H54 (cell line): Measurements from ENCODE around the gene CCDC57.

Experiments
- DNase-seq: peaks from one replicate; pipeline ENCODE4 v3.0.0; 2011; ENCODE audit warnings: low spot score, mixed read lengths; ENCODE audit not compliant: insufficient read length
- FAIRE-seq: peaks from 3 replicates; lab custom pipeline; 2011; peaks lifted over from hg19 to GRCh38; lab: Jason Lieb, UNC
- POLR2A ChIP-seq: IDR thresholded peaks from 2 replicates; pipeline ENCODE4 v1.6.1; 2011; ENCODE audit warnings: low read depth, mild to moderate bottlenecking, low read length

Gene CCDC57

DNA sequence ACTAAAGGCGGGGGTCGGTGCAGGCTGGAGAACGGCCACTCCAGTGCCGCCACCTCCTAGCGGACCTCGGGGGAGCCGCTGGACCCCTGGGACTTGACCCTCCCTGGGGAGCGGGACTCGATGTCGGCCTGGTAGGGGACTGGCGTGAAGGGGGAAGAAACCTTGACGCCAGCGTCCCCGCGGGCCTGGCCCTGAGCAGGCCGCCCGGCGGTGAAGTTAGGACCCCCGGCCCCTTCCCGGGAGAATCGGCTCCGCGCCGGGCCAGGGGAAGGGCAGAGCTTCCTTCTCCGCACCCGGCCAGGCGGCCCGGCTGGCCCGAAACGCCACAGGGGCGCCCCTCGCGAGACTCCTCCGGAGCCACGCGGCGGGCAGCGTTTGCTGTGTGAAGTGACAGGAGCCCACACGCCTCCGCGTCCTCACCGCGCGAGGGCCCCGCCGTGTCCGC is 147.4 kb downstream of the CCDC57 start:
- DNase-seq = peak; percentile 65
- no peak for TF ChIP-seq POLR2A

DNA sequence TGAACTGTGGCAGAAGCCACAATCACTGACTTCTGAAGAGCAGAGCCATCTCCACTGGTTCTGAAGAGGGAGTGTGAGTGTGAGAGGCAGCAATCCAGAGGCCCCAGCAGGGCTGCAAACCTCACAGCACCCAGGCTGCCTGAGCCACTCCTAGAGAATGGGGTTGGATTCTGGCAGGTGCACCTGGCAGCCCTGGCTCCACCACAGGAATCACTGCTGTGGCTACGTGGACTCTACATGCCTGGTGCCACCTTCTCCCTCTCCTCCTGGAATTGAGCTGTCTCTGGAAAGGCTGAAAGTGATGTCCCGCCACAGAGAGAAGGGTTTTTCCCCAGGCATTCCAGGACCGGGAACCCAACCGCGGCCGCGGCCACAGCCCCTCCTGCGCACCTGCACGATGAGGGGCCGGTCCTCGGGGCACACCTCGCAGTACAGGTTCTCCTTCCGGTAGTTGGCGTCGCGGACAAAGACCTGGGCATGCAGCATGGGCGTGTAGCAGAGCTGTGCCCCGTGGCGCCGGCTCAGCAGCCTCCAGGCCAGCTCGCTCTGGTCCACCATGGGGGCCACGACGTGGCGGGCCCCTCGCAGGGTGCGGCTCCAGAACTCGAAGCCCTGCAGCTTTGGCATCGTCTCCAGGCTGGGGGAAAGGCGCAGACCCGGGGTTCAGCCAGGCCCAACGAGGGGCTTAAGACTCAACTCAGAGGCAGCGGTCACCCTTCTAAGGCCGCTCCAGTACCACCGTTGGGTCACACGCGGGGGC is 148.0 kb downstream of the CCDC57 start:
- no peak for FAIRE-seq
- no peak for TF ChIP-seq POLR2A

More for the DNA sequence above, 147.4 kb downstream of the CCDC57 start:
- no peak for FAIRE-seq

DNA sequence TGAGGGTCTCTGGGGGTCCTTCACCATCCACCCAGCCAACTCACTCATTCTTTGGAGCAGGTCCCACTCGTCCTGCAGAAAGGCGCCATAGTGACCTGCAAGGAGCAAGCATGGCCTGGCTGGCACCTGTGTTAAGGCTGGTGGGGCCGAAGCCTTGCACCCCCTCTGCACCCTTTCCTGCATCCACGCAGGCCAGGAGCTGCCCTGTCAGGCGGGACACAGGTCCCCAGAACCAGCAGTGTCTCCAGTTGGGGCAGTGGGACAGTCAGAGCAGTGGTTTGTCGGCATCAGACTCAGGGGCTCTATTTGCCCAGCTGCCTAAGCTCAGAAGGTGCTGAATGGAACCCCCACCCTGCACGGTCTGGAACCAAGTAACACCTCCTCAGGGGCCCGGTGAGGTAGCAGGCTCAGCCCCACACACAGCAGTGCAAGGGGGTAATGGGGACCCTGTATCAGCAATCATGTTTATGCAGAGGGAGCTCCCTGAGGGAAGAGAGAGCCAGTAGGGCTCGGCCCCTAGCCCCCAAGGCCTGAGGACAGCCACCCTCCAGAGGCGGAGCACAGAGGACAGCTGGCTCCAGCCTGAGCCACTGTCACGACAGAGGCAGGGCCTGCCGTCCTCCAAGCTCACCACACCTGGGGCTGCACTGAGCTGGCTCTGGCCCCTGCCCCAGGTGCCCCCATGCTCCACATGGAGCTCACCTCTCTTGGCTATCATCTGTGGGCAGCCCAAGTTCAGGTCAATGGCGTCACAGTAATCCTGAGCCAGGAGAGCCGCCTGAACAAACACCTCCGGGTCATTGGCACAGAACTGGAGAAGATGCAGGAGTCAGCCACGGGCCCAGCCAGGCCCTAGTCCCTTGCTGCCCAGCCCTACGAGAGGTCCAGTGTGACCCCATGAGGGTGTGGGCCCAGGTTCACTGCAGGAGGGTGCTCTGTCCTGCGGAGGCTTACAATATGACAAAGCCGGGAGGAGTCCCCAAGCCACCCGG is 148.9 kb downstream of the CCDC57 start:
- no peak for DNase-seq
- TF ChIP-seq POLR2A = no peak
- no peak for FAIRE-seq

More for the DNA sequence above, 148.0 kb downstream of the CCDC57 start:
- no peak for DNase-seq

DNA sequence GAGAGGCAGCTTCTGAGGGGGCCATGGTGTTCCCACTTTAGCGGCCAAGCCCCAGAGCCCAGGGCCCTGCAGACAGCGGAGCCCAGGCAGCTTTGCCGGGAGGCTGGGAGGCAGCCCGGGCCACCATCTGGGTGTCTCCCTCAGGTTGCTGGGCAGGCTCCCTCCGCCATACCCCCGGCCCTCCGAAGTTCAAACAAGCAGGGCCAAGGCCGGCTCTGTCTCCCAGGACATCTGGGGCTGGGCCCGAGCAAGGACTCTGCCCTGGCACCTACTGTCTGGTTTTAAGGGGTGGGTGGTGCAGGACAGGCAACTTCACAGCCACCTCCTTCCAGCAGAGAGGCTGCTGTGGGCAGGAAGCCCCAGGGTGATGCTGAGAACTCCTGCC is 149.7 kb downstream of the CCDC57 start:
- DNase-seq (no peak), FAIRE-seq (no peak)
- no peak for TF ChIP-seq POLR2A

DNA sequence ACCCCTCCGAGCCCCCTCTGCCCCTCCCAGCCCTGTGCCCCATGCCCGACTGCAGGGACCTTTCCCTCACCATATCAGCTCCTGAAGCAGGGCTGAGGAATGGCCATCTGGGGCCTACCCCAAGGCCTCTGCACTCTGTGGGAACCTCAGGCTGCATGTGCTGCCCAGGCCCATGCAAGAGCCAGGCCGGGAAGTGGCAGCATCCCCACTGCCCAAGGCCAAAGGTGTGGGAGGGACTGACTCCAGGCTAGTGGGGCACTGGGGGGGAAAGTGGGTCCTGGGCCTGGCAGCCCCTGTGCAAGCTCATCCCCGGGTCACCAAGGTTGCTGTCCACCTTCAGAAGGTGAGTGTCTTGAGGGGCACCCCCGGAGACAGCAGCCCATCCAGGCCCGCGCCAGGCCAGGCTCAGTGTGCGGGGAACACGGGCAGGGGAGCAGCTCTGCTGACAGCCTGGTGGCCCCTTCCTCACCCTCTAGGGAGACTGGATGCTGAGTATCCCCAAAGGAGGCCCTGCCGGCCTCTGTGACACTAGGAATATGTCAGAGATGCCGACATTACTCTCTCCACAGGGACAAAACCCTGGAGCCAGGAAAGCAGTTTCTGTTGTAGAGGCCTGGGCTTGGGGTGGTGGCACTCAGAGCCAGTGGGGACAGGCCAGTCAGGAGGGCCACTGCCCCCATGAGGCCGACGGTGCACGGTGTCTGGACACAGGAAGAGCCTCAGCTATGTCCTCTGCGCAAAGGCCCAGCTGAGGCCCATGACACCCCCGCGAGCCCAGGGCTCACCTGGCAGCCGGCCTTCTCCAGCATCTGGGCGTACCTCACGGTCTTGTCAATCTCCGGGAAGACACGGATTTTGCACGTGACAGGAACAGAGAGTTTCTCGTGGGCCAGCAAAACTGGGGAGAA is 150.3 kb downstream of the CCDC57 start:
- DNase-seq = no peak
- FAIRE-seq = no peak
- no peak for TF ChIP-seq POLR2A

DNA sequence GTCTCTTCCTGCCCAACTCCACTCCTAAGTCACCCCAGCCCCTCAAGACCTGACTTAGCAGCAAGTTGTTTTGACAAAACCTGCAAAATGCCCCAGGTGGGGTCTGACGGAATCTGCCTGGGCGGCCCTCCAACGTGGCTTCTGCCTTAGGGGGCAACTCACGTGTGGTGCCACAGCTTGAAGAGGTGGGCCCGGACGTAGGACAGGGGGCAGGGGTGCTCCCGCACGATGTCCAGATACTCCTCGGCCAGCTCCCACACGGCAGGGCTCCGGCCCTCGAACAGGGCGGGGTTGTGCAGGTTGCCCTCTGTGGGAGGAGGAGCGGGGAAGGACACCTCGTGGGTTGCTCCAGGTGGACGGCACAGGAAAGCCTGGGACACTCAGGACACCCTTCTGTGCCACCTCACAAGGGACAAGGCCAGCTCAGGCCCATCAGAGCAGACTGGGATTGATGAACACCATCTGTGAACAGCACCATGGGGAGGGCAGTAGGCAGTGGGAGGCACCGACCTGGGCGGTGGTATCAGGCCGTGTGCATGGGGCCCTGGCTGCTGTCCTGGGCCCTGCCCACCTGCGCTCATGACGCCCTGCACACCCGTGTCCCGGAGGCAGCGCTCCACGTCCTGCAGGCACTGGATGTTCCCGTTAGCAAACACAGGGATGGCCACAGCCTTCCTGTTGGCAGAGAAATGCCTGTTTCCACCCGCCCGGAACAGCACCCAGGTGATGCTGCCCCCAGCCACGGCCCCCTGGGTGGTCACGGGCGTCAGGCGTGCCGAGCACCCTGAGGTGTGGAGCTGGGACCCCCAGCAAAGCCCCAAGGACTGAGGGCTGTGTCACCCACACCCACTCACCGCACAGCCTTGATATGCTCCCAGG is 151.4 kb downstream of the CCDC57 start:
- TF ChIP-seq POLR2A = no peak
- no peak for DNase-seq
- FAIRE-seq = no peak

DNA sequence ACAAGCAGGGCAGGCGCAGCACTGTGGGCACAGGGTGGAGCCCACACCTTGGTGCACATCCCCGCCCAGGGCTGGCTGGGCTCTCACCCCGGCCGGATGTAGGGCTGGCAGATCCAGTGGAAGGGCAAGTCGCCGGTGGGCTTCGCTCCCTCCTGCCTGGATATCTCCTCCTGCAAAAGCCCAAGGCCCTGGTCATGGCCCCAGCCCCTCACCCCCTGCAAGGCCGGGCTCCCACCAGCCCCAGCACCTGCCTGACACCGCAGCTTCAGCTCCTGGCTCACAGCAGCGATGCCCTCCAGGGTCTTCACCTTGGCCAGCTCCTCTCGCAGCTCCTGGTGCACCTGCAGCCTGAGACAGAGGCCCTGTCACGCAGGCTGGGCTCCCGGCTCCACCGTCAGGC is 152.0 kb downstream of the CCDC57 start:
- no peak for TF ChIP-seq POLR2A
- DNase-seq = no peak

DNA sequence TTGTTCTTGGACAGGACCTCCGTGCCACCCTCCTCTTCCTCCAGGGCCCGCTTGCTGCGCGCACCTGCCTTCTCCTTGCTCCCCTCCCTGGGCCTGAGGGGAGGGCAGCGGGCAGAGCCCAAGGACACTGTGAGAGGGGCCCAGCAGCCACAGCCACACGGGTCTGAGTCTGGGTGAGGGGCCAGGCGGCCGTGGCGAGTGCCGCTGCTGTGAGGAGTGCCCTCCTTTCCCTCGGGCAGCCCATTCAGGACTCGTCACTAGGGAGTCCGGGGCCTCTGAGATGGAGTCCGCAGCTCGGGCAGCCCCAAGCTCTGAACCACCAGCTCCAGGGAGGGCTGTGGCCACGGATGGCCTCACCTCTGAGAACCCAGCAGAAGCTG is 152.7 kb downstream of the CCDC57 start:
- no peak for TF ChIP-seq POLR2A
- DNase-seq = no peak

More for the DNA sequence above, 152.0 kb downstream of the CCDC57 start:
- FAIRE-seq = no peak

DNA sequence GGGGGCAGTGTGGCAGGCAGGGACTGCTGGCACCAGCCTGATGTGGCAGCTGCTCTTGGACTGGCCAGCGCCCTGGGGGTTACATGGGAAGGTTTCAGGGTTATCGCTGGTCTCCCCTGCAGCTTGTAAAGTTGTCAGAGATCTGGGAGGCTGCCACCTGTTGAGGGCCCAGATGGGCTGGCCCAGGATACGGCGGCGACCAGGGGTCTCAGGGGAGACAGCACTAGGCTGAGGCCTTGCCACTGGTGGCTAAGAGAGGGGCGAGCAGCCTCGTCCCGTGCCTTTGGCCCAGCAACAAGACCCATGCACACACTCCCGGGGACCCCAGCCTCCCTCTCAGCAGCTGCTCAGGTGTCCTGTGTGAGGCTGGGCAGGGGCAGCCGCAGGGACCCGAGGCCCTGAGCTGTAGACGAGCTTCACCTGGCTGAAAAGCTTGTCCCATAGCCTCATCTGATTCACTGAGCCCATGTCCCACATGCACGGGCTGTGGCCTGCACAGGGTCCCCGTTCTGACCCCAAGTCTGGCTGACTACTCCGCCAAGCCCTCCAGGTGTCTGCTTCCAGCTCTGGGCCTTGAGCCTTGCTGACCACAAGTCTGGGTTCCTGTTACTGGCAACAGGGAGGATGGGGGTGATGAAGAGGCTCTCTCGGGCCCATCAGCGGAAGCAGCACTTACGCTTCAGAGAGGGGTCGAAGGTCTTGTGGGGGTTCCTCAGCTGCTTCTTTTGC is 153.2 kb downstream of the CCDC57 start:
- no peak for FAIRE-seq
- DNase-seq = no peak
- no peak for TF ChIP-seq POLR2A

More for the DNA sequence above, 152.7 kb downstream of the CCDC57 start:
- no peak for FAIRE-seq

DNA sequence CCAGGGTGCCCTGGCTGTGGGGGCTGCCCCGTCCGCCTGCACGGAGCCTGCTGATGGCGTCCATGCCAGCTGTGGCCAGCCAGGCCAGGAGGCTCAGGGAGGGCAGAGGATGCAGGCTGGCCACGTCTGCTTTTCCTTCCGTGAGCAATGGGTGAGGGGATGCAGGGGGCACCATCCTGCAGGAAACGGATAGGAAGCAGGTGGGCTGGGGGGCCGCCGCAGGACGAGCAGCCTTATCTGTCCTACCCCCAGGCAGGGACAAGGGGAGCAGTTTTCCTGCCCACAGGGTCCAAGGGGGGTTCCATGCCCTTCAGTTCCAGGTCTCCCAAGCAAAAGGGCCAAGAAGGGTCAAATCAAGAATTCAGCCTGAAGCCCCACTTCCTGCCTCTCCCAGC is 153.8 kb downstream of the CCDC57 start:
- no peak for TF ChIP-seq POLR2A
- FAIRE-seq (no peak), DNase-seq (no peak)

DNA sequence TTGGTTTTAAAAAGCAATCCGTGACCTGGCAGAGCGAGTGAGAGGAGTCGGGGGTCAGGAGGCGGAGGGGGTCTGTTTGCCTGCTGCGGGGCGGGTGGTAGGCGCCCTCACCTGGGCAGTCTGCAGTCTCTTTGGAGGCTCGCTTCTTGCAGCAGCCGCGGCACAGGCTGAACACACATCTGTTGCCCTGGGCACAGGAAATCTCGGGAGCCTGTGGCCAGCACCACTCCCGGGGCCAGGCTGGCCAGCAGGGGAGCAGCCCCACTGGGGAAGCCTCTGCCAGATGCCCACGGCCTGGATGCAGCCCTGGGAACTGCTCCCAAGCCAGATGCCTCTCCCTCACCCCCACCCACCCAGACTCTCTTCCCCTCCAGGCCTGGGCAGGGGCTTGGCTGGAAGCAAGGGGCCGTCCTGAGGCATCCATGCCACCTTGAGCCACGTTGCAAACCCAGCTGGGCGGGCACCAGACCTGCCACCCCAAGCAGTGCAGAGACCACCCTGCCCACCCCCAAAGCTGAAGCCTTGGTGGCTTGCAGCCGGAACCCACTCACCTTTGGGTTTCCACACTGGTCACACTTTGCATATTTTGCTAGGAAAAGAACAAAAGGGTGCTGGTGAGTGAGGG is 154.3 kb downstream of the CCDC57 start:
- TF ChIP-seq POLR2A = no peak
- DNase-seq (no peak), FAIRE-seq (no peak)
